HG02885 (cell line): ENCODE results near the gene SLC12A6.
A peak's percentile ranks its signal among the peaks of the same experiment; 100 is the strongest.

Experiments
- ATAC-seq: cut with Tn5 transposase; IDR thresholded peaks from one replicate; pipeline ENCODE4 v1.9.1; 2021; ENCODE audit warnings: mild to moderate bottlenecking; ENCODE audit not compliant: unreplicated experiment, poor library complexity

SLC12A6 gene

DNA sequence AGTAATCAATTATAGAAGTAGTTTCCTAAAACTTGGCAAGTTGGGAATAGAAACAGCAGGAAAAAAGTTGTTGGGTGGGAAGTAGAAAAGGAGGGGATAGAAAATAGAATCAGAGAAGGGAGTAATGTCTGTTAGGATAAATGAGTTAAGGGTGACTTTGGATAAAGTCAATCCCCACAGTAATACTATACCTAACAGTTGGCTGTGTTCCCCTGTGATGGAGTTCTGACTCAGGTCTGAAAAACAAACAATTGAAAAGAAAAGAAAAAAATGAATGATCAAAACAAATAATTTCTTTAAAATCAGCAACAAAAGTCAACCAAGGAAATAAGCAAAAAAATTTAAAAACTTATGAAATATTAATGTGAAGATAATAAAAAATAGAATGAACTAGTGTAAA, 62.4 kb downstream of the SLC12A6 start:
- no peak for ATAC-seq

DNA sequence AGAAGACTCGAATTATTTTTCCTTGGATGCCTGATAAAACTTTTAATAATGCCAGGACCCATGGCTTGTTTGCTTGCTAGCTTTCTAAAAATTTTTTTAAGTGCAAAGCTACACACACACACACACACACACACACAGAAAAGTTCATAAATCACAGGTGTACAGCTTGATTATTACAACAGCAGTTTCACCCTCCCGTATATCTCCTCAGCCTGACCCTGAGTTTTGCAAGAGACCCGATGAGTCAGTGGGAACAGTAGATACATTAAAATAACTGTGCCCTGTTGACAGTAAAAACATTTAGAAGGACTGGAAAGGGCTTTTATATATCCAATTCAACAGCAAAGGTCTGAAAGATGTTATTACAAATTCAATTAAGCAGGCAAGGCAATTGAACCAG, 66.1 kb downstream of the SLC12A6 start:
- ATAC-seq, result no peak

DNA sequence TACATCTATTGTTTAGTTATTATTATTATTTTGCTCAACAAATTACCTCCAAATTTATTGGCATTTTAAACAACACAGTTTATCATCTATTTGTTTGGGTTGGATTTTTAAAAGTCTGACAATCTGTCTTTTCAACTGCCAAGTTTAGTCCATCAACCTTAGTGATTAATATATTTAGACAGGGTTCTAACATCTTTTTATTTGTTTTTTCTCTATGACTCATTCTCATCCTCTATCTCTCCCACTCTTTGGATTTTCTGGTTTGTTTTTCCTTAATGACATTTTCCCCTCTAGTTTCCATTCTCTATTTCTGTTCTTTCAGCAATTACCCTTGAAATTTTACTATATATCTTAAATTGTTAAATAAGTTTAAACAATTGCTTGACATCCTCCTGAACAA, 70.8 kb downstream of the SLC12A6 start:
- no peak for ATAC-seq

DNA sequence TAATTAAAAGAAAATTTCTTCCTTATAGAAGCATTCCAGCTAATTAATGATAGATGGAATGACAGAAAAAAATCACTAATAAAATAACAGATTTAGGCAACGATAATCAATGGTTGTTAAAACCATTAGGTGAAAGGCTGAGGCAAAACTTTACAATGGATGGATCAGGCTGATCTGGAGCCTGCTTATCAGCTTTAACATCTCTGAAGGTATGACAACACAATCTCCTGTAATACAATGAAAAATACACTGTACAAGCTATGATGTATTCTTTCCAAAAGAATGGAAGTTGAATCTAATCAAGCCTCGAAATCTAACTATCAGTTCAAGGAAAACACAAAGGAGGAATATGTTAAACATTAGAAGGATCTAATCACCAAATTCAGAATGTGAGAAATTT, 73.5 kb downstream of the SLC12A6 start:
- no peak for ATAC-seq

DNA sequence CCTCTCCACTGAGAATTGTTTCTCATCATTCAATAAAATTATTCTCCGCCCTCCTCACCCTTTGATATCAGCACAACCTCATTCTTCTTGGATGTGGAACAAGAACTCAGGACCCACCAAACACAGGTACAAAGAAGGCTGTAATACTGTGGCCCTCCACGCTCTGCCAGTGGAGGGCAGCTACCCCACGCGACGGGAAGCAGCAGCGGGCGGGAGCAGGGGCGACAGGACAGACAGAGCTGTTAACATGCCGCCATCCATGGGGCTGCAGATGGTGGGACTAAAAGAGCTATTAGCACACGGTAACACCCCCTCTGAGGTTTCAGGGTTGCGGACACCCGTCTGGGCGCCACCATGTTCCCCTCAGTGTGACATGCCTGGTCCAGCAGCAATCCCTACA, 75.2 kb downstream of the SLC12A6 start:
- ATAC-seq, result no peak

DNA sequence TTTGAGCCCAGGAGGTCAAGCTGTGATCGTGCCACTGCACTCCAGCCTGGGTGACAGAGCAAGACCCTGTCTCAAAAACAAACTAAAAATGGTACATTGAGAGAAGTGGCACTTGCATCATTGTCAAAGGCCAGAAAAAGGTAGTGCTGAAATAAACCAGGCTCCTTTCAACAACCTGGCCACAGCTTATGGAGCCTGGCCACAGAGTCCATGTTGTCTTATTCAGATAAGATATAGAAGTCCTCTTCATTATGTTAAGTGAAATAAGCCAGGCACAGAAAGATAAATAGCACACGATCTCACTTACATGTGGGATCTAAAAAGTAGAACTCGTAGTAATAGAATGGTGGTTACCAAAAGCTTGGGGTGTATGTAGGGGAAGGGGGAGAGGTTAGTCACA, 78.0 kb downstream of the SLC12A6 start:
- ATAC-seq, result no peak

DNA sequence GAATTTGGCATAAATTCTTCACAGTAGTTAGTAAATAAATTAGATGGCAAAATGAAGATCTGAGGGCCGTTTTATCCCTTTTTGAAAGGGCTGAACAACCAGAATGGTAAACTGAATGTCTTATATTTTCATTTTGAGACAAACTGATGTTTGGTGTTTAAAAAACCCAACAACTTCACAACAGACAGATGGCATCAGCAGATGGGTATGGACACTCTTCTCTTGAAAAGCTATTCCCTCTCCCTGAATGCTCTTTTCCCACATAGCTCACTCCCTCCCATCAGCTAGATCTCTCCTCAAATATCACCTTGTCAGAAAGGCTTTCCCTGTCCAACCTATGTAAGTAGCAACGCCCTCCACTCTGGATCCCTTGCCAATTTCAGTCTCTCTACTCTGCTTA, 79.4 kb downstream of the SLC12A6 start:
- no peak for ATAC-seq

DNA sequence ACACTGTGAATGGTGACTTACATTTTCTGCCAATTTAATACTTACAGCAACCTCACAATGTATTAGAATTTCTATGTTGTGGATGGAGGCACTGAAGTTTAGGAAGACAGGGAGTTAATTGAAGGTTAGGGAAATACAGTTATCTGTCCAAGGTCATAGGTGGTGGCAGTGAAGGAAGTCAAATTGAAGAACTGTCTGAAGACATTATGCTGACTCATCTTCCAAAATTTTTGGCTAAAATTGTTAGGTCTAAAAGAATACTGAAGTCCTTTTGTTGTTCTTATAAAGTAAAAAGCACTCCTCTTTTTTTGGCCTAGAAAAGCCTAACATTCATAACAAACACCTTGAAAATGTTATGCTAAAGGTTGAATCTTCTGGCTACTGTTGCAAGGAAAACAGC, 85.0 kb downstream of the SLC12A6 start:
- no peak for ATAC-seq

DNA sequence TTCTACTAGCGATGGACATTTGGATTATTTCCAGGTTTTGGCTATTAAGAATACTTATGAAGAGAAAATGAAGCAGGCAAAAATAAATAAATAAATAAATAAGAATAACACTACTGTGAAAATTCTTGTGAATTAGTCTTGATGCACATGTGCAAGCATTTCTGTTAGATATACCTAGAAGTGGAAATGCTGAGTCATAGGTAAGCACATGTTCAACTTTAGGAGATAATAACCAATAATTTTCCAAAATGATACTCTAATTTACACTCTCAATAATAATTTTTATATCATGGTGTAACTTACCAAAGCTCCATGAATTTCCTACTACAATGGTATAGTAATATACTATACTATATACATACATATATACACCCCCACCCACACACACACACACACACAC, 89.4 kb downstream of the SLC12A6 start:
- ATAC-seq, result no peak

DNA sequence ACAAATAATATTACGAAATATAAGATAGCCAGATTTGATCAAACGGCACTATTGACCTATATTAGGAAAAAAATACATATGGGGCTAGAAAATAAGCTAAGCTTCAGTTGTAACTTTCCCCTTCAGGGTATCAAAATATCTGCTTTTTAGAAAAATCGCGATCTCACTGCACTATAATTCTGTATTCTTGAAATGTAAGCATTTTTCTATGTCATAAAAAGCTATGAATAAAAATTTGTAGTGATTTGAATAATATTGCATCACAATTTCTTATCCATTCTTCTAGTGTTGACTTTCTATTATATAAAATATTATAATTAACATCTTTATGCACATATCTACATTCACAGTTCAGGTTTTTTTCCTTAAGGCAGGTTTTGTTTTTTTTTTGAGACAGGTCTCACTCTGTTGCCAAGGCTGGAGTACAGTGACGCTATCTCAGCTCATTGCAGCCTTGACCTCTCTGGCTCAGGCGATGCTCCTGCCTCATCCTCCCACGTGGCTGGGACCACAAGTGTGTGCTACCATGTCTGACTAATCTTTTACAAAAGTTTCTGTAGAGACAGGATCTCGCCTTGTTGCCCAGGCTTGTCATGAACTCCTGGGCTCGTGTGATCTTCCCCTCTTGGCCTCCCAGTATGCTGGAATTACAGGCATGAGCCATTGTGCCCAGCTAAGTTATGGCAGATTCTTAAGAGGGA, 91.2 kb downstream of the SLC12A6 start:
- ATAC-seq, result no peak

DNA sequence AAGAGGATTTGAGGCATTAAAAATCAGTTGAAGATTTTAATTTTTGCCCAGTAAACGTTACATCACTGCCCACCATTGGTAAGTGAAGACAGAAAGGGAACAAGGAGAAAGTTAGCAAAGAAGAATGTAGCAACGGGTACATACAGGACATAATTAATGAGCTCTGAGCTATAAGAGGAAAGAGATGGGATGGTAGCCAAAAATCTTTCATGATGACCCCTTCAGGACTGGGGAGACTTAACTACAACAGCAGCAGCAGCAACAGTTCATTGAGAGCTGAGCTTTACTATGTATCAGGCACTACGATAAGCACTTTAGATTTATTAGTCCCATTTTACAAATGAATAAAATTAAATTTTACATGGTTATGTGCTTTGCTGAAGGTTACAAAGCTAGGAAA, 94.4 kb downstream of the SLC12A6 start:
- ATAC-seq, result no peak

DNA sequence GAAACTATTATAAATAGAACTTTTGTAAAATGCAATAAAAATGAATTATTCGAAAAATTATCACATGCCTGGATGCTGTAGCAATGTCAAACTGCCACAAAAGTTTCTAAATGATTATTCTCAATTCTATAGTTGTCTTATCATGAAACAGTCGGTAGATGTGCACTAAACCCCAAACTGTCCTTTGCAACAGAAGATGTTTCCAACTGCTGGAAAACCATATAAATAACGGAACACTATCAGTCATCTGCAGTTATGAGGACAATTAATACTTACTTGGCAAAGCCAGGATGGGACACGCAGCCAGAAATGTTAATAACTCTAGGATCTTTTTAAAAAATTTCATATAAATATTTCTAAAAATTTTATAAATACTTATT, 95.3 kb downstream of the SLC12A6 start:
- ATAC-seq, result no peak

DNA sequence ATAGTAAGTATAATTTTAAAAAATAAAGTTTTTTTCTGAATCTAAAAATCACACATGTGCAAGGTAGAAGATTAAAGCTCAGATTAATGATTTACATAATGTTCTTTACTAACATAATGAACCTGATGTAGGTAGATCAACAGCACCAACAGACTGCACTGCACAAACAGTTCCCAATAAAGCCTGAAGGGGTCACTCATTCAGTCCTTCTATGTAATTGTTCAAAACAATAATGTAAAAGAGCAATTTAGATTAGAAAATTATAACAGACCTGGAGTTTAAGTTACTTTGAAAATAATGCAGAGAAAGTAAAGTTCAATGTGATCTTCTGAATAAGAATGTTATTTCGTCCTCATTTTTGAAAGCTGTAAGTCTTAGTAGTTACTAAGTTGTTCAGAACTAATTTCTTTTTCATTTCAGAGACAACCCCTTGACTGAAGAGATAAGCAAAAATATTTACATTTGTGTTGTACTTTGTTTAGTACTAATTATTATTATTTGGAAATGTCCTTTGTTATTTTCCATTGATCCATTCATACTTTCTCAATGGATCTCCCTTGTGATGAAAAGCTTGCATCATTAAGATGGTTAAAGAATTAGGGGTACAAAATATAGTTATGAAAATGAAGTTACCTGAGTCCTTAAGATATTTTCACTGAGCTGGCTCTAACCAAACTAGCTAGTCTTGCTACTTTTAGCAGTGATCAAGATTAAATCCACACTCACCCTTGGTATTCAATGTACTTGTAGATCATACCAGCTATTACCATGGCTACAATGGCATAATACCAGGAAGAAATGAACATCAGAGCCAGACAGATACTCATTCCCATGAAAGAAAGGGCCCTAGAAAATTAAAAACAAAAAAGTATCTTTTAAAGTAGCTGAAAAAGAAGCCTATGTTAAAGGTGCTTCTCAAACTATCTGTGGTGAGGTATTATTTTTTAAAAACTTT, 95.9 kb downstream of the SLC12A6 start:
- ATAC-seq, result peak; percentile 71

DNA sequence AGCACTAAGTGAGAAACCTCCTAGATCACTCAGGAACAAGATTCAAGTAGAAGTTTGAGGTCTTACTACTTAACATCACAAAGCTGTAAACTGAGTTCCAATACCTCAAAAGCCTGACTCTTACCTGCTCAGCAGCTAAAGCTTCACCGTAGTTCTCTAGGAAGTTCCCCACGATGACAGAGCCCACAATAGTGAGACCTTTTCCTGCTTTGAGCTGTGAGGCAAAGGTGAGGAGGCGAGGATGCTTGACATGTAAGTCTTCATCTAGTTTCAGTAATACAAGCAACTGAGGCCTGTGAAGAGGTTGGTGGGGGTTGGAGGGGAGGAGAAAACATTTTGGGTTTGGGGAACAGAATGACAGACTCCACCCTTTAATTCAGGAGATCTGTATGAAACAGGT, 97.0 kb downstream of the SLC12A6 start:
- no peak for ATAC-seq

DNA sequence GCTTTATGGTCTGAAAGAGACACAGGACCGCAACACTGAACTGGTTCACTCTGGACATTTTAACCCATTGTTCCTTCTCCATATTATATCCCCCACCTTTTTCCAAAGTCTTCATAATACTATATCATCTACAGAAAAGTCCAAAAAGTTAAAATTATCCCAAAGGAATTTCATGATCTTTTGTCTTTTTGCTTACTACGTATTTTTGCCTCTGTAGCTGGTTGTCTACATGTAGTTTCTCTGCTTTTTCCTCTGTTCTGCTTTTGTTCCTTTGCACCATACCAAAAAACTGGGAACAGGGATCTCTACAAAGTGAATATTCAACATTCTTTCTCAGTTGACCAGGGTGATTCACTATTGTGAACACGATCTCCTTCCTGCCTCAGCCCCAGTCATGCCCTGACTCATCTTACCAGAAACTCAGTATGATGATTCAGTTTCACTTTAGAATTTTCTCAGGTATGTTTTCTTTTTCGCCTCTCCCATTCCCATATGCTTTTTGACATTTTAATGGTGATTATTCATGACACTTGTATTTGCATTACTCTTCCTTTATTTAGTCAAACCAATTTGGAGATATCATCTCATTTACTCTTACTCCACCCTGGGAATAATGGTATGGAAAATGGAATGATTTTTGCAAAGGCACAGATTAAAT, 98.3 kb downstream of the SLC12A6 start:
- ATAC-seq, result no peak

DNA sequence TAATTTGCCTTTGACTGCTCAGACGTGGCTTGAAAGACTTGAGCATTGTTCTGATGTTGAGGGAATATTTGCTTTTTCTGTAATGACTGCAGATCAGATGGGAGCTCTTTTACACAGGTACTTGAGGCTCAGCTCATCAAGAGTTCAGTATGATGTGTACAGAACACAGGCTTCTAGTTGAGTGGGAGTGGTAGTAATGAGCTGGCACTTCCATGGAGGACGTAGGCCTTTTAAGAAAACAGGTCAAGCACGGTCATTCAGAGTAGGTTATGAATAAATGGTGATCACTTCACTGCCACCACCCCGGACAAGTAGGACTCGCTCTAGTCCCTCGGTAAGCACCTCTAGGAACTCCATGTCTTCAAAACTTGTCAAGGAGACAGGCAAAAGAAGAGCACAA, 104.0 kb downstream of the SLC12A6 start:
- no peak for ATAC-seq

DNA sequence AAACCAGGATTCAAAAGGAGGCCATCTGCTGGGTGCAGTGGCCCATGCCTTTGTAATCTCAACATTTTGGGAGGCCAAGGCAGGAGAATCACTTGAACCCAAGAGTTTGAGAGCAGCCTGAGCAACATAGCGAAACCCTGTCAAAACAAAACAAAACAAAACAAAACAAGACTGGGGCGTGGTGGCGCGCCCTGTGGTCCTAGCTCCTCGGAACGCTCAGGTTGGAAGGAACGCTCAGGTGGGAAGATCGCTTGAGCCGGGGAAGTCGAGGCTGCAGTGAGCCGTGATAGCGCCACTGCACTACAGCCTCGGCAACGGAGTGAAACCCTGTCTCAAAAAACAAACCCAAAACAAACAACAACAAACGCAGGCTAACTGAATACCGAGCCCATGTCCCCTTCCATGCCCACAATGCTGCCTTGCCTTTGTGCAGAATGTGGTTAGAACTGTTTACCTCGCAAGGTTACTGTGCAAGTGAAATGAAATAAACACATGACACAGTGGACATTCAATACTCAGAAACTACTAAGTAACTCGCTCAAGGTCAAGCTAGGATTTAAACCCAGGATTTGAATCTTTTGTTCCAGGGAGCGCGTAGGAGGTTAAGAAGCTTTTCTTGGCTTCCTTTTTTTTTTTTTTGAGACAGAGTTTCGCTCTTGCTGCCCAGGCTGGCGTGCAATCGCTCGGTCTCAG, 113.5 kb downstream of the SLC12A6 start:
- ATAC-seq, result peak; percentile 8

DNA sequence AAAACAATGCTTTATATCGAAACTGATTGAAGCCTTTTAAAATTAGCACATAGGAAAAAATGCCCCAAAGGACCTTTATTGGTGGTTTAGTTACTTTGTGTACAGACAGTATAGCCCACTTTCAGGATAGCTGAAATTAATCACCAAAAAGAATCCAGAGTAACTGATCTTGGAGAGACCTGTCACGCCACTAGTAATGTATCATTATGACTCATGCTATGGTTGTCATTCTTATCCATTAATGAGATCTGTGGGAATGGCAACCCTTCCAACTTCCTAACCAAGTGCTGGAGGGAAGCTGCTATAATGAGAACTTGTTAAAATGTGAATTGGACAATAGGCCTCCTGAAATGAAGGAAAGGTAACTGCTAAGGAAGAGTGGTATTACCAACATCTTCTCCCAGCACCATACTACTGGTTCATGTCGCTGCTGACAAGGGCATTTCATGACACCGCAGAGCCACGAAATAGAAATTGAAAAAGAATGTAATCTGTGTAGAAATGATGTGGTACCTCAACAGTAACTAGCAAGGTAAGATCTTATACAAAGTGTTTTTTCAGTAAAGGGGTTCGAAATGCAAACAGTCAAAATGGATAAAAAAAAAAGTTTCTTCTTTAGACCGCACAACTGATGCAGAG, 119.9 kb downstream of the SLC12A6 start:
- ATAC-seq, result no peak

DNA sequence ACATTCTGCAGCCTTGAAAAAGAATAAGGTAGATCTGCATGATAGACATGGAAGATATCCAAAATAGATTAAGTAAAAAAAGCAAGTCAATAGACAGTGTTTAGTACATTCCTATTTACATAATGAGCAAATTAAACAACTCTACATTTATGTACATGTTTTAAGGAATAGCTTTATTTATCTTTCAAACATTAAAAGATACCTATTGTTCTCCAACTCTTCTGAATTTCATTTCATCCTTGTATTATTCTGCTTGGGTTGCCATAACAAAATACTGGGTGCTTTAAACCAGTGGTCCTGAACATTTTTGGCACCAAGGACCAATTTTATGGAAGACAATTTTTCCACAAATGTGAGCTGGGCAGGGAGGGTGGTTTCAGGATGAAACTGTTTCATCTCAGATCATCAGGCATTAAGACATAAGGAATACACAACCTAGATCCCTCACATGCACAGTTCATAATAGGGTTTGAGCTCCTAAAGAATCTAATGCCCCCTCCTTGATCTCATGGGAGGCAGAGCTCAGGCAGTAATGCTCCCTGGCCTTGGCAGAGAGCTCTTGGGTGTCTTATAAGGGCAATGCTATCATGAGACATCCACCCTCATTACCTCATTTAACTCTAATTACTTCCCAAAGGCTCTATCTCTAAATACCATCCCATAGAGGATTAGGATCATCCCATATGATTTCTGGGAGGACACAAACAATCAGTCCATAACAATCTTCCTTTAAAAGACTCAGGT, 120.9 kb downstream of the SLC12A6 start:
- no peak for ATAC-seq

DNA sequence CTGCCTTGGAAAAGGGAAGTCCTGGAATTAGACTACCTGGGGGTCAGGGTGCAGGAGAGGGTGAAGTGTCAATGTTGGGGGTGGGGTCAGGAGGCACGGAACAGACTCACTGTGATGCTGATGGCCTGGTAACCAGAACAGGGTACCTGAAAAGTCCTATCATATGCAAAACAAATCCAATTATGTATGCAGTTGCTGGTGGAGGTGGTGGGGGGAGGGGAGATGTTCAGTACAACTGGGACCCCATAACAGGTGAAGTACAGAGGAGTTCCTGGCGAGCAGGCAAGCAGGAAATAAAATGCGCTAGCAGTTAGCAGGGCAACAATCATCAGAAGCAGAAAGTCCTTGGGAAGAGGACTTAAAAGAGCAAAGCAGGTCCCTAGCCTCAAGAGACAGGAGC, 123.4 kb downstream of the SLC12A6 start:
- ATAC-seq, result no peak
